ENCODE data around the gene NAGLU.
A peak's percentile ranks its signal among the peaks of the same experiment; 100 is the strongest.

NAGLU gene

DNA sequence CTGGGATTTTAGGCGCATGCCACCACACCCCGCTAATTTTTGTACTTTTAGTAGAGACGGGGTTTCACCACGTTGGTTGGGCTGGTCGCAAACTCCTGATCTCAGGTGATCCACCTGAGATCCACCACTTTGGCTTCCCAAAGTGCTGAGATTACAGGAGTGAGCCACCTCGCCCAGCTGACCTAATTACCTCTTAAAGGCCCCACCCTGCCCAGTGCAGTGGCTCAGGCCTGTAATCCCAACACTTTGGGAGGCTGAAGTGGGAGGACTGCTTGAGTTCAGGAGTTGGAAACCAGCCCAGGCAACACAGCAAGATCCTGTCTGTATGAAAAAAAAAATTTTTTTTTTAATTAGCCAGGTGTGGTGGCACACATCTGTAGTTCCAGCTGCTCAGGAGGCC is 23.0 kb downstream of the NAGLU start:
- DNase-seq (ENCODE audit: low spot score in 2 of 2) (no peak), ATAC-seq (ENCODE audit: low read depth) (no peak)
- Mint-ChIP-seq H3K27me3 (no peaks in the 10 kb centered on the region), H3K4me1 (peaks cover 32% of the 10 kb centered on the region), H3K36me3 (no peaks in the 10 kb centered on the region), H3K4me3 (no peak overlapping the region), H3K27ac (no peak overlapping the region), H3K9me3 (no peaks in the 10 kb centered on the region)

DNA sequence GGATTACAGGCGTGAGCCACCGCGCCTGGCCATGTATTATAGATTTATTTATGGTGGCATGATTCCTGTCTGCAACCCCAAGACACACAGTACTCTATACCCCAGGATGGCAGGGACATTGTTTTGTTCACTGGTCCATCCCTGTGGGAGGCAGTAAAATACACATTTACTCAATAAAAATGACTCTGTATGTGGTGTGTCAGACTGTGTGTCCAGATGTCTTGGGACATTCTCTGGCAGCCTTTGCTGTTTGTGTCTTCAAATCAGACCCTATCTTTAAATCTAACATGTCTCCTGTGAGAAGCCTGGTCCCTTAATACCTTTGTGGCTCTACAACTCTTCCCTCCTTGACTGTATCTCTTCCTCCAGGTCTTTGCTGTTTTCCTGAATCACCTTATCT is 24.2 kb downstream of the NAGLU start:
- Mint-ChIP-seq H3K9me3 (no peaks in the 10 kb centered on the region), H3K27me3 (no peaks in the 10 kb centered on the region), H3K27ac (no peak overlapping the region), H3K36me3 (no peaks in the 10 kb centered on the region), H3K4me3 (no peak overlapping the region), H3K4me1 (peaks cover 25% of the 10 kb centered on the region)
- DNase-seq (ENCODE audit: low spot score in 2 of 2), result no peak
- no peak for ATAC-seq (ENCODE audit: low read depth)

DNA sequence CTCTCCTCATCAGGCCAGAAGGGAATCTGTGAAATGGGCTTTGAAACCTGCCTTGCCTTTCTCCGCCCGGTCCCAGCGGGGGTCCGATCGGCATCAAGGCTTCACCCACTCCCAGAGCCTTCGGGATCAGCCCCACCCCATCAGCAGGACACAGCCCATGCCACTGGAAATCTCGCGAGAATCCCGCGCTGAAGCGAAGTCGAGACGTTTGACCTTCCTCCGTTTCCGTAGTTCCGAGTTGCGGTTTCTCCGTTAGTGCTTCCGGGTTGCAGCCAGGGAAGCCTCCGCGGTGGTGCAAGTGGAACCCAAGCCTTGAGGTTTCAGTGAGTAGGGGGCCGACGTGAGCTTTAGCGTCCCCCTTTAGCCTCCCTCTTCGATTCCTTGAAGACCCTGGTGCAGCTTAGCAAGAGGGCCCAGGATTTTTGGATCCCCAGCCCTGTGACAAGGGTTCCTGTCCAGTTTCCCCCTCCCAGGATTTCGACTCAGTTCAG is 25.9 kb downstream of the NAGLU start, which contains the start of gene COASY:
COASY (plus strand) TSS at position 252 of the 491 bp plus-strand sequence. CDS start 475 bp downstream, outside the sequence.
- Mint-ChIP-seq H3K4me3 (peak within 1 kb of the TSS; percentile 94), H3K4me1 (peaks cover 22% of the 10 kb centered on the region), H3K27ac (peak within 1 kb of the TSS; percentile 90), H3K36me3 (no peaks in the 10 kb centered on the region), H3K27me3 (no peaks in the 10 kb centered on the region), H3K9me3 (no peaks in the 10 kb centered on the region)
- ATAC-seq (ENCODE audit: low read depth) (peak; percentile 77), DNase-seq (ENCODE audit: low spot score in 2 of 2) (peak; percentile 86 to 93)

- no peak for ATAC-seq (ENCODE audit: low read depth)
- peak overlapping the region; percentile 90 for H3K27ac Mint-ChIP-seq
- no peaks in the 10 kb centered on the region for H3K27me3 Mint-ChIP-seq
Measured at GRCh38 chr17:42562388-42563142, 26.5 kb downstream of the NAGLU start.

GRCh38 chr17:42563143-42563509 is 27.1 kb downstream of the NAGLU start:
- Mint-ChIP-seq H3K27me3 (no peaks in the 10 kb centered on the region), H3K36me3 (peaks cover 2% of the 10 kb centered on the region), H3K4me3 (peak overlapping the region; percentile 94), H3K4me1 (peaks cover 26% of the 10 kb centered on the region), H3K9me3 (no peaks in the 10 kb centered on the region), H3K27ac (peak overlapping the region; percentile 90)
- ATAC-seq (ENCODE audit: low read depth), result no peak
- DNase-seq (ENCODE audit: low spot score in 2 of 2), result no peak

More at GRCh38 chr17:42562388-42563142, 26.5 kb downstream of the NAGLU start:
- no peak for DNase-seq (ENCODE audit: low spot score in 2 of 2)
- Mint-ChIP-seq H3K36me3 (no peaks in the 10 kb centered on the region), H3K4me3 (peak overlapping the region; percentile 94), H3K4me1 (peaks cover 23% of the 10 kb centered on the region), H3K9me3 (no peaks in the 10 kb centered on the region)

- H3K27me3 Mint-ChIP-seq, result no peaks in the 10 kb centered on the region
- H3K27ac Mint-ChIP-seq, result peak overlapping the region; percentile 72
- no peaks in the 10 kb centered on the region for H3K9me3 Mint-ChIP-seq
- no peak for ATAC-seq (ENCODE audit: low read depth)
- DNase-seq (ENCODE audit: low spot score in 2 of 2), result no peak
- peaks cover 2% of the 10 kb centered on the region for H3K36me3 Mint-ChIP-seq
- H3K4me3 Mint-ChIP-seq, result peak overlapping the region; percentile 94
- peaks cover 26% of the 10 kb centered on the region for H3K4me1 Mint-ChIP-seq
Measured at GRCh38 chr17:42563543-42563942, 27.5 kb downstream of the NAGLU start.

DNA sequence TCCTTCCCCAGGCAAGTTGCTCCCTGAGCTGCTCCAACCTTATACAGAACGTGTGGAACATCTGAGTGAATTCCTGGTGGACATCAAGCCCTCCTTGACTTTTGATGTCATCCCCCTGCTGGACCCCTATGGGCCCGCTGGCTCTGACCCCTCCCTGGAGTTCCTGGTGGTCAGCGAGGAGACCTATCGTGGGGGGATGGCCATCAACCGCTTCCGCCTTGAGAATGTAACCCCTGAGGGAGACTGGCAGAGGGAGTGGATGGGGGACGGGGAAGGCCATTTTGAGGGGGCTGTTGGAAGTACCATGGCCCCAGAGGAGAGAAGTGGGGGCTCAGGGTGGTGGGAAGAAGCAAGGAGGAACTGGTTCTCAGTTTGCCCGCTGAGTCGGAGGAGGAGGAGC is 27.9 kb downstream of the NAGLU start:
- Mint-ChIP-seq H3K27me3 (no peaks in the 10 kb centered on the region), H3K27ac (peak overlapping the region; percentile 72), H3K4me1 (peaks cover 29% of the 10 kb centered on the region), H3K4me3 (peak overlapping the region; percentile 94), H3K9me3 (no peaks in the 10 kb centered on the region), H3K36me3 (peaks cover 5% of the 10 kb centered on the region)
- DNase-seq (ENCODE audit: low spot score in 2 of 2), result no peak
- ATAC-seq (ENCODE audit: low read depth), result no peak

DNA sequence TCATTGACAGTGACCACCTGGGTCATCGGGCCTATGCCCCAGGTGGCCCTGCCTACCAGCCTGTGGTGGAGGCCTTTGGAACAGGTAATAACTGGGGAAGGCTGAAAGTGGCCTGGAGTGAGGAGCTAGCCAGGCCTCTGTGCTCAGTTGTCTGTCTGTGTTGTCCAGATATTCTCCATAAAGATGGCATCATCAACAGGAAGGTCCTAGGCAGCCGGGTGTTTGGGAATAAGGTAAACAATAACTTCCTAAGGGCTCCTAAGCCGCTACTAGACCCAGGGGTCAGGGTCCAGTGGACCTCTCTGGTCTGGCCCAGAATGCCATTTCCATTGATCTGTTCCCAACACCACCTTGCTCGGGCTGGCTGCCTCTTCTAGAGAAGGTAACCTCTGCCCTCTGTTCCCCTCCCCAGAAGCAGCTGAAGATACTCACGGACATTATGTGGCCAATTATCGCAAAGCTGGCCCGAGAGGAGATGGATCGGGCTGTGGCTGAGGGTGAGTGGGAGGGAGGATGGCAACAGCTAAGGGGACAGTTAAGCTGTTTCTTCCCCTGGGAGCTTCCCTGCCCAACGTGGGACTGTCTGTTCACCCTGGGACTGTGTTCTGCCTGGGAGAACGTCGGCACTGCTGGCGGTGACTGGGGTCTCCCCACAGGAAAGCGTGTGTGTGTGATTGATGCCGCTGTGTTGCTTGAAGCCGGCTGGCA is 28.9 kb downstream of the NAGLU start:
- no peak for DNase-seq (ENCODE audit: low spot score in 2 of 2)
- peaks cover 5% of the 10 kb centered on the region for H3K36me3 Mint-ChIP-seq
- ATAC-seq (ENCODE audit: low read depth), result no peak
- H3K27me3 Mint-ChIP-seq, result no peaks in the 10 kb centered on the region
- no peaks in the 10 kb centered on the region for H3K9me3 Mint-ChIP-seq
- peaks cover 31% of the 10 kb centered on the region for H3K4me1 Mint-ChIP-seq
- H3K27ac Mint-ChIP-seq, result peak overlapping the region; percentile 14
- H3K4me3 Mint-ChIP-seq, result no peak overlapping the region

DNA sequence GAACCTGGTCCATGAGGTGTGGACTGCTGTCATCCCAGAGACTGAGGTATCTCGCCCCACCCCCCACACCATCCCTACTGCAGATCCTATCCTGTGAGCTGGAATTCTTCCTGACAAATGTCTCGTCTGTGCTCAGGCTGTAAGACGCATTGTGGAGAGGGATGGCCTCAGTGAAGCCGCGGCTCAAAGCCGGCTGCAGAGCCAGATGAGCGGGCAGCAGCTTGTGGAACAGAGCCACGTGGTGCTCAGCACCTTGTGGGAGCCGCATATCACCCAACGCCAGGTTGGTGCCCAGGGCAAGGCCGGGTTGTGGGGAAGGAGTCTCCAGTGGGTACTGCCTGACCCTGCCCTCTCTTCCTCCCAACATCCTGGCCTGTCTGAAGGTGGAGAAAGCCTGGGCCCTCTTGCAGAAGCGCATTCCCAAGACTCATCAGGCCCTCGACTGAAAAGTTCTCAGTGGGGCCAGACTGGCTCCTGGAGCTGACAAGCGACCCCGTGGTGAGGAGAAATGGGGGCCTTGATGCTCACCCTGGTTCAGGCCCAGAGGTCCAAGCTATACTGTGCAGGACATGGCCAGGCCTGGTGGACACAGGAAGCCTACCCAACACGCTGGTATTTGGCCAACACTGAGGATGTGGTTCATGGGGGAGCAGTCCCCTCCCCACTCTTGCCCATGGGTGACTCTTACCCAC is 29.6 kb downstream of the NAGLU start:
- ATAC-seq (ENCODE audit: low read depth) (no peak), DNase-seq (ENCODE audit: low spot score in 2 of 2) (no peak)
- H3K27ac Mint-ChIP-seq, result peak overlapping the region; percentile 42
- peaks cover 5% of the 10 kb centered on the region for H3K36me3 Mint-ChIP-seq
- H3K27me3 Mint-ChIP-seq, result no peaks in the 10 kb centered on the region
- H3K4me1 Mint-ChIP-seq, result peaks cover 31% of the 10 kb centered on the region
- H3K9me3 Mint-ChIP-seq, result no peaks in the 10 kb centered on the region
- peak overlapping the region; percentile 95 for H3K4me3 Mint-ChIP-seq

DNA sequence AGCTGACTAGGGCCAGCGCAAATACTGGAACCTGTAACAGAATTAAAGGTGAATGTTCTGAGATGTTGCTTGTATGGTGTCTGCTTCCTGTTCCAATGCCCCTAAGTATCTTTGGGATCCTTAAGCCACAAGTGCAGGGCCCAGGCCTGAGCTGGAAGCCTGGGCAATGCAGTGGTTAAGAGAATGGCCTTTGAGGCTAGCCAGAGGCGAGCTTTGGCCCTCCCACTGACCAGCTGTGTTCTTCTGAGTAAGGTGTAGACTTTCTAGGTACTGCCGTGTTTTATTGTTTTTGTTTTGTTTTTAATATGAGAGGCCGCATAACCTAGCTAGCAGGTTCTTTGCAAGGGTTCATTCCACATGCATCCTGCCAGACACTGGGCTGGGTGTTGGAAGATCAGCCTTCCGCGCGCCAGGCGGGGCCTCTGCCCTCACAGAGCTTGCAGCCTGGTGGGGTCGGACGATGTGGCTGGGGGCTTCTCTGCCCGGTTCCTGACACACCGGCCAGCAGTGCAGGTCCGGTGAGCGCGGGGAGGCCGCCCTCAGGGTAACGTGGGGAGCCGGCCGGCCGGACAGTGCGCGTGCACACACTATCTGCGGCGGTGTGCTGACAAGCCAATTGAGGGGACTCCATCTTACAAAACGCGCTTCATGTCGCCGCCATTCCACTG is 30.3 kb downstream of the NAGLU start:
- Mint-ChIP-seq H3K4me3 (peak overlapping the region; percentile 95), H3K4me1 (peaks cover 31% of the 10 kb centered on the region), H3K9me3 (no peaks in the 10 kb centered on the region), H3K36me3 (peaks cover 7% of the 10 kb centered on the region), H3K27ac (peak overlapping the region; percentile 89), H3K27me3 (no peaks in the 10 kb centered on the region)
- DNase-seq (ENCODE audit: low spot score in 2 of 2), result no peak
- no peak for ATAC-seq (ENCODE audit: low read depth)

DNA sequence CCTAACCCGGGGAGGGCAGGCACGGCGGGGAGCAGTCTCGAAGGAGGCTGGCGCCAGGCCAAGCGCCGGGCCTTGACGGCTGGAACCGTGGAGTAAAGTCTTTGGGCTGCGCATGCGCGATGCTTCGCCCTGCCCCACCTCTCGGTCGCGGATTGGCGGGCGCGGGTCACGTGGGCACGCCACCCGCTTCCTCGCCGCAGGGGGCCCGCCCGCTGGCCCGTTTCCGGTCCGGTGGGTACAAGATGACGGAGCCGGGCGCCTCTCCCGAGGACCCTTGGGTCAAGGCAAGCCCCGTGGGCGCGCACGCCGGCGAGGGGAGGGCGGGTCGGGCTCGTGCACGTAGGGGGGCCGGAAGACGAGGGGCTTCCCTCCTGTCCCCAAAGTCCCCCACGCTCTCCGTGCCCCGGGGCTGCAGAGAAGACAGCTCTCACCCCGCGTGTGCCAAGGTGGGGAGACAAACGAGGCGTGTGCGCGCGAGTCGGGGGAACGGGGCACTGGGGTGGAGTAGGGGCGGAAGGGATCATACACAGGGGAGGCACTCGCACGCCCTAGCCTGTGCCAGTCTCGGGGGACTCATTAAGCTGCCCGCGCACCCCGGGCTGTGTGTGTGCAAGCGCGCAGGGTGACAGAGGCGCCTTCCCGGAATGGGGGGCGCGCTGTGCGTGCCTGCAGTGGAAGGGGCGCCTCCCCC is 31.0 kb downstream of the NAGLU start, which contains the start of gene MLX:
MLX (plus strand) TSS at position 218 of the 691 bp plus-strand sequence; CDS start at position 243, 25 bp downstream.
- ATAC-seq (ENCODE audit: low read depth), result peak; percentile 83
- peaks cover 9% of the 10 kb centered on the region for H3K36me3 Mint-ChIP-seq
- peak within 1 kb of the TSS; percentile 89 for H3K27ac Mint-ChIP-seq
- H3K9me3 Mint-ChIP-seq, result no peaks in the 10 kb centered on the region
- DNase-seq (ENCODE audit: low spot score in 2 of 2), result peak; percentile 85 to 86
- H3K4me3 Mint-ChIP-seq, result peak within 1 kb of the TSS; percentile 95
- no peaks in the 10 kb centered on the region for H3K27me3 Mint-ChIP-seq
- H3K4me1 Mint-ChIP-seq, result peaks cover 27% of the 10 kb centered on the region

- Mint-ChIP-seq H3K4me1 (peaks cover 16% of the 10 kb centered on the region), H3K9me3 (no peaks in the 10 kb centered on the region), H3K27me3 (no peaks in the 10 kb centered on the region), H3K36me3 (peaks cover 16% of the 10 kb centered on the region), H3K4me3 (peak overlapping the region; percentile 39), H3K27ac (peak overlapping the region; percentile 64)
- ATAC-seq (ENCODE audit: low read depth) (no peak), DNase-seq (ENCODE audit: low spot score in 2 of 2) (no peak)
Measured at GRCh38 chr17:42568341-42569111, 32.5 kb downstream of the NAGLU start.
